ENCODE data around the gene LEFTY1.
"Not testable (repeated sequence)": the region's sequence is repeated elsewhere in the genome, so short reads cannot be mapped to it uniquely, and the experiment has no call there.

The LEFTY1 gene

GRCh38 chr1:225848030-225848955, 40.7 kb downstream of the LEFTY1 start:
- no peak for DNase-seq (ENCODE audit: low read depth)

GRCh38 chr1:225847610-225848009, 41.3 kb downstream of the LEFTY1 start:
- DNase-seq (ENCODE audit: low read depth): no peak

- no peak for DNase-seq (ENCODE audit: low read depth)
Measured at GRCh38 chr1:225846331-225847310, 42.3 kb downstream of the LEFTY1 start.

GRCh38 chr1:225845571-225846259, 43.2 kb downstream of the LEFTY1 start:
- no peak for DNase-seq (ENCODE audit: low read depth)

- no peak for DNase-seq (ENCODE audit: low read depth)
Measured at GRCh38 chr1:225845097-225845496, 43.8 kb downstream of the LEFTY1 start.

GRCh38 chr1:225844236-225845061, 44.5 kb downstream of the LEFTY1 start:
- no peak for DNase-seq (ENCODE audit: low read depth)

GRCh38 chr1:225843426-225843795, 45.5 kb downstream of the LEFTY1 start:
- no peak for DNase-seq (ENCODE audit: low read depth)

GRCh38 chr1:225842788-225843425, 46.0 kb downstream of the LEFTY1 start:
- DNase-seq (ENCODE audit: low read depth): no peak

- no peak for DNase-seq (ENCODE audit: low read depth)
Measured at GRCh38 chr1:225842074-225842473, 46.9 kb downstream of the LEFTY1 start.

- no peak for DNase-seq (ENCODE audit: low read depth)
Measured at GRCh38 chr1:225840713-225841112, 48.2 kb downstream of the LEFTY1 start.

GRCh38 chr1:225840223-225840610, 48.7 kb downstream of the LEFTY1 start:
- no peak for DNase-seq (ENCODE audit: low read depth)

- DNase-seq (ENCODE audit: low read depth): no peak
Measured at GRCh38 chr1:225838793-225839192, 50.2 kb downstream of the LEFTY1 start.

GRCh38 chr1:225836296-225836695, 52.6 kb downstream of the LEFTY1 start:
- DNase-seq (ENCODE audit: low read depth): not testable (repeated sequence)

All from stimulated activated CD8-positive, alpha-beta memory T cell treated with anti-CD3 and anti-CD28 coated beads, Interleukin-15, amount 100 ng/mL, for 24 hours (primary cell).